LHCN-M2 (cell line): ENCODE results near the gene CFAP70. TPM values are rescaled to one million over a fixed set of nuclear protein-coding genes. Genes with fewer than 3 reads are reported as not detected.
A peak's percentile ranks its signal among the peaks of the same experiment; 100 is the strongest.

Experiments
- DNase-seq: peaks from one replicate; pipeline ENCODE4 v3.0.0-alpha.2; 2012; ENCODE audit warnings: low read depth
- total RNA-seq: library from RNA; depleted of rRNA; stranded (reverse); fragments of >200 nt; gene quantifications from 2 replicates; pipeline ENCODE4 v1.2.3, GENCODE V29; 2014; rRNA removed

Gene CFAP70
- total RNA-seq, 1 experiment from 2014 or later = 0.46 TPM

- DNase-seq = no peak
Observed at GRCh38 chr10:73217628-73218027, 141.0 kb downstream of the CFAP70 start.

GRCh38 chr10:73215749-73216148 lies 142.9 kb downstream of the CFAP70 start:
- no peak for DNase-seq

GRCh38 chr10:73211106-73211811 lies 147.4 kb downstream of the CFAP70 start:
- DNase-seq = no peak

- no peak for DNase-seq
Observed at GRCh38 chr10:73210395-73211105, 148.1 kb downstream of the CFAP70 start.

GRCh38 chr10:73209705-73210104 lies 149.0 kb downstream of the CFAP70 start:
- peak; percentile 61 for DNase-seq

- DNase-seq = no peak
Observed at GRCh38 chr10:73207883-73208282, 150.8 kb downstream of the CFAP70 start.

- DNase-seq = no peak
Observed at GRCh38 chr10:73206385-73206784, 152.3 kb downstream of the CFAP70 start.

GRCh38 chr10:73205890-73206289 lies 152.8 kb downstream of the CFAP70 start:
- DNase-seq = no peak

GRCh38 chr10:73205081-73205480 lies 153.6 kb downstream of the CFAP70 start:
- no peak for DNase-seq

Other genes starting within 250 kb of the CFAP70 start
- gene NUDT13, start 248.4 kb downstream of the CFAP70 start, total RNA-seq = 2.9 TPM in 2 replicates
- 33.0 and 36.6 TPM in 2 replicates for gene ECD, start 190.9 kb downstream of the CFAP70 start, total RNA-seq
- 16.2 and 19.0 TPM in 2 replicates for gene FAM149B1, start 190.7 kb downstream of the CFAP70 start, total RNA-seq
- 64.8 and 66.5 TPM in 2 replicates for gene DNAJC9, start 111.6 kb downstream of the CFAP70 start, total RNA-seq
- 83.9 and 92.9 TPM in 2 replicates for gene MRPS16, start 106.2 kb downstream of the CFAP70 start, total RNA-seq
- 155 and 159 TPM in 2 replicates for gene ANXA7, start 55.2 kb upstream of the CFAP70 start, total RNA-seq
- 1.4 and 2.5 TPM in 2 replicates for gene MSS51, start 74.7 kb upstream of the CFAP70 start, total RNA-seq
- 23.3 and 35.7 TPM in 2 replicates for gene PPP3CB, start 137.2 kb upstream of the CFAP70 start, total RNA-seq
- gene USP54, start 232.5 kb upstream of the CFAP70 start, total RNA-seq = 19.2 and 43.2 TPM in 2 replicates